HG03520 (cell line): ENCODE data around the gene PDCD10.
A peak's percentile ranks its signal among the peaks of the same experiment; 100 is the strongest.

Source experiments
- ATAC-seq: cut with Tn5 transposase; IDR thresholded peaks from one replicate; pipeline ENCODE4 v1.9.1; 2021; ENCODE audit warnings: mild to moderate bottlenecking, moderate library complexity; ENCODE audit not compliant: unreplicated experiment

The PDCD10 gene

DNA sequence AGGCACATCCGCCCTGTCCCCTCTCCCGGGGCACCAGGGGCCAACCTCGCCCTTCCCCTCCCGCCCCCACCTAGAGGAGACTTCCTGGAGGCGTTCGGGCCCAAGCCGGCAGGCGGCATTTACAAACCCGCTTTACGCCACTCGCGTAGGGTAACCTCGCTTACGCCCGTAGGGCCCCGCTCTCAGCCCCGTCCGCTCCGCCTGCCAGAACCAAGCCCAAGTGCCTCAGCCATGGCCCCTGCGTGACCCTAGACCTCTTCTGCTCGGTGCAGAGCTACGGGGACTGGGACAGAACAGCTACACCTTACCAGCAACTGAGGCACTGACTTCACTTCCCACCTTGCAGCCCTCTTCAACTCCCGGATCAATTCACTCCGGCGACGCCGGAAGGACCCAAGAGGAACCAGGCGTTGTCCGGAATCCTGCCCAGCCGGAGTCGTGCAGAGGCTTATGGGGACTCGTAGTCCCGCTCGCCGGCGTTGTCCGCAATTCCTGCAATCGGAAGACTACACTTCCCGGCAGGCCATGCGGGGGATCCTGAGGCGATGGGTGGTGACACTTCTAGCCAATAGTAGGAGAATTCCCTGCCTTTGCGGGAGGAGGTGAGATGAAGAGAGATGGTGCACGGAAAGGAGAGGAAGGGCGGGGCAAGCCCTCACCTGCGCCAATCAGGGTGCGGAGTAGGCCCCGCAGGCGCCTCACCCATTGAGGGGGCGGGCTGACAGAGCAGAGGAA lies at the start of gene PDCD10:
Gene PDCD10, minus strand, starts transcription at position 395 of the 735 bp plus-strand sequence. CDS start 14,735 bp downstream, outside the sequence.
- peak; percentile 89 for ATAC-seq

DNA sequence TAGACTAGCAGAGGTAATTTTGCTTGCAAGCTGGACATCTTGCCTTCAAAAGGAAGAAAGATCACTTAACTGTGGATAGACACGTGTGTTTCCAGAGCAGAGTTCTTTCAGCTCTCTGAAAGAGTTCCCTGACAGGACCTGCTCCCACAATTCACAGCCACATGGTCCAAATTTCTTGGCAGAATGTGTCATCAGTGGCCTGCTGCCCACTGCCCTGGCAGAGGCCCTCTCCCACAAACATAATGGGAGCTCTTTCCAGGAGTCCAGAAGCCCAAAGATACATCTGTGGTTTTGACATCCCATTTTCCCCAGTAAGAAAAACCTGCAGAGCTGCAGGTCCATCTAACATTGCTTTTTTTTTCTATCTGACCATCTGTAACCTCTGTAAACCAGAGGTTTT lies 49.1 kb upstream of the PDCD10 start:
- ATAC-seq, result no peak

GRCh38 chr3:167780214-167780883 lies 45.7 kb upstream of the PDCD10 start:
- no peak for ATAC-seq

DNA sequence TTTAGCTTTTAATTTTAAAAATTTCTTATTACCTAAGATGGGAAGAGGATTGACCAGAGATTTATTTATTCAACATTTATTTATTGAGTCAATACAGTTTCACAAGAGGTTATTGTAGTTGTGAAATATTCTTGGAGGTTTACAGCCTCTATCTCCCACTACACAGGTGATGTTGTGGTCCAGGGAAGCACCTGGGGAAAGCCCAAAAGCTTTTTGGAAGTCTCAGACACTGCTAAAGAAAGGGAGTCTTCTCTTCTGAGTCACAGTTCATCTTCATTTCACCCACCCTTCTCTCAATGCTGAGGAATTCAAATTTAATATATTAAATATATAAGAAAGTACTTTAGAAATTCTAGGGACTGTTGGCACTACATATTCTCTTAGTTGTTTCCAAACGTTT lies 42.7 kb upstream of the PDCD10 start:
- no peak for ATAC-seq

- no peak for ATAC-seq
Measured at GRCh38 chr3:167776066-167776685, 41.5 kb upstream of the PDCD10 start.

DNA sequence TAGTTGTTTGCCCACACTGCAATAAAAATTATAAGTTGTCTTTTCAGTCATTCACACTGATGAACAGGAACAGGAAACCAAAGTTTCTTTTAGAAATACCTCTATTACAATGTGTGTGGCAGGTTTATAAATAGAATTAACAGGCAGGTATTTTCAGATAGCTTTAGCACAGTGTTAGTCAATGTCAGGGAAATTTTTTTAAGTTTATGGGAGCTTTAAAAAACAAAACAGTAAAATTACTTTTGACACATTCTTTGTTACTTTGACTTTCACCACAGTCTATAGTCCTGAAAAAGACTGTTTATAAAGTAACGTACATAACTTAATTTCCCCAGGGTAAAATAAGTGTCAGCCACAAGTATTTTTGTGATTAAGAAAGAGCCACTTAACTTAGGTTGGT lies 38.9 kb upstream of the PDCD10 start:
- ATAC-seq, result peak; percentile 64

GRCh38 chr3:167772992-167773391 lies 38.3 kb upstream of the PDCD10 start:
- ATAC-seq, result peak; percentile 41

DNA sequence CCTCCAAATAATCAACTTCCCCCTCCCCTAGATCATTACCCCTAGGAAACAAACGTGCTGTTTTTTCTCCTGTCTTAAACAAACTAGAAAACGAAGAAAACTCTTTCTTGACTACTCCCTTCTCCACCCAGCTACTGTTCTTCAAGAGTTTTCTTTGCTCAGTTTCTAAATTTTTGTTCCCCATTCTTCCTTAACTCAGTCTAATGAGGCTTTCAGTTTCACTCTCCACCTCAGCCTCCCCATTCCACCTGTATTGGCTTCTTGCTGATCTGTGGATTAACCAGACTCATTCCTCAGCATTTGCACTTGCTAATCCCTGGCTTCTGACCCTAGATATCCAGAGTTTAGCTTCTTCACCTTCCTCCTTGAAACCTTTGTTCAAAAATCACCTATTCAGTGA lies 27.6 kb upstream of the PDCD10 start:
- no peak for ATAC-seq

- ATAC-seq, result no peak
Measured at GRCh38 chr3:167761302-167761701, 26.6 kb upstream of the PDCD10 start.

GRCh38 chr3:167754049-167754448 lies 19.4 kb upstream of the PDCD10 start:
- ATAC-seq, result no peak

DNA sequence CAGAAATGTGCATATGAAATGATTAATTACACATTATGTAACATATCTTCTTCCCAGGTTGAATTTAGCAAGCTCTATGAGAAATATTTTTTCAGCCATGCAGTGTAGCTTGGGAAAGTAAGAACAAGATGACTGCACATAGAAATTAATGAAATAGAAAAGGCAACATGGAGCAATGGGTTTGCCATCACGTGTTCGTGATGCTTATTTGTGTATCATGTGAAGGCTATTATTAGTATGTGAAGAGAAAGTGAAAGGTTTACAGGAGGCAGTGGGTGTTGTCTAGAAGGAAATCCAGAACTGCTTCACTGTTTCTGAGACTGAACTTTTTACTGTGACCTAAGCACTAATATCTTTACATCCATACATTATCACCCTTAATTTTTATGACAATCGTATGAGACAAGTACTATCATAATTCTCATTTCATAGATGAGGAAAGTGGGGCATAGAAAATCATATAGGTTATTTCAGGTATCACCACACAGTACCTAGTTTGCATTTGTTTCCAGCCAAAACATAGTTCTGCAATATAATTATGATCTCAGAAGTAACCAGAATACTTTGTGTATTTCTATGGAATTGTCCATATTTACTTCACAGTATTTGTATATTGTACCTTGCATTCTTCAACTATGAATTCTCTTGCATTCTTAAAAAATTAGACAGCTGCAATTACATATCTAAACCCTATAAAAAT lies 15.7 kb upstream of the PDCD10 start:
- peak; percentile 98 for ATAC-seq

DNA sequence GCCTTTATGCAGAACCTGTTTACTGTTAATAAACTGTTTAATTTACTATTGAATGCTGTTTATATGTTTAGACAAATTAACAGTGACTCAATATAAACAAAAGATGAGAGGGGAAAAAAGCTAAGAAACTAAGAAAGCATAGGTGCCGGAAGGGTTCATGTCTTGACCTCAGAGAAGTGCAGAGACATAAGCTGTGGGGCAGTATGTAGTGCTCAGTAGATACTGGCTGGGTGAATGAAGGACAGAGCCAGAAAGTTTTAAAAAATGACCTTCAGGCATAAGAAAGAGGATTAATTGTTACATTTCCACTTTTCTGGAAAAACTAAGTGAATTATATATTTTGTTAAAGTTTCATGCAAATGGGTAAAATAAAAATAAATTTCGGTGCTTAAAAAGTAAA lies 15.0 kb upstream of the PDCD10 start:
- ATAC-seq, result no peak

DNA sequence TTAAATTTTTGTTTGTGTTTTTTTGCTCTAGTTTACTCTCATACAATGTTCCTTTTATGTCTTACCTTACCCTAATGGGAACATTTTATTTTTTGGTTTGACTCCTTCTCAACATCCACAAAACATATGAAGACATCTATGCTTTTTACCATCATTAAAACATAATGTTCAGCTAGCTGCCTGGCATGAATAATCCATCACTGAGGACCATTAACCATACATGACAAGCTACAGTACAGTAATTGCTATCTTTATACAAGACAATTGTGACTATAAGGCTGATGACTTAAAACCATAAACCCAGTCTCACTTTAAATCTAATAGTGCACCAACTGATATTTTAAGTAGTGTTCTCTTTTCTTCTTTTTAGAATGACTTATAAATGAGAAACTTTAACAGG lies 14.5 kb upstream of the PDCD10 start:
- ATAC-seq, result no peak

DNA sequence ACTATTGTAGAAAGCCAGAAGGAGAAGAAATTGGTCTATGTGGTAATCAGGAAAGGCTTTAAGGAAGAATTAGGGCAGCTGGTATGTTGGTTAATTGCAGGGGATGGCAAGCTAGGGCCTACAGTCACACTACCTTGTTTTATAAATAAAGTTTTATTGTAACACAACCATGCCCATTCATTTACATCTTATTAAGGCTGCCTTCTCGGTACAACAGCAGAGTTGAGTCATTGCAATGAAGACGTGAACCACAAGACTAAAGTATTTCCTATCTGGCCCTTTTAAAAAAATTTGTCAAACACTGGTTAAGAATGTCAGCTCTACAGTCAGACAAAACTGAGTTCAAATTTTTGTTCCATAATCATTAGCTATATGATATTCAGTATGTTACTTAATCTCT lies 9.1 kb upstream of the PDCD10 start:
- no peak for ATAC-seq

- no peak for ATAC-seq
Measured at GRCh38 chr3:167742338-167742737, 7.6 kb upstream of the PDCD10 start.

DNA sequence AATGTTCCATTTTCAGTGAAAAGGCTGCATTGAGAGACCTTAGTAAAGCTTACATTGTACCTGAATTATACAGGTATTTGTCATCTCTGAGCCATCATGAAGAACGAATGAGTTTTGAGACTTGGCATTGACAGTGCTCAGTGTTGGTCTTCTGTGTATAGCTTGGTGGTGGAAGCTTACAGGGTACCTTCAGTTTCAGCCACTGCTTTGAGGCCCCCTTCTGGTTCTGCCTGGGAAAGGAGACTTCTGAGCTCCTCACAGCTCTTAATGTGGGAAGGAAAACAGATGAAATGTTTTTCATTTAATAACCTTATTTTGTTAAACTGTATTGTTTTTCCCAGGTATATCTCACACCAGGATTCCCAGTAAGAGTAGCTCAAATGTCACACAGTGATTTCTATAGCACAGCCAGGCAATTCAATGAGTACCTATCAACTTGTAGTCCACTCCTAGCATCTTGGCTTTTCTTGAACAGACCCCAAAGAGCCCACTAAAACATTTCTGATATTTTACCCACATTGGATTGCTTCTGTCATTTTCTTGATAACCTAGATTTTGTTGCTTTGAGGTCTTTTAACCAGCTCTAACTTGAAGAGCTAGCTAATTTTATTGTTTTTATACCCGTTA lies 6.4 kb upstream of the PDCD10 start:
- ATAC-seq, result peak; percentile 88

DNA sequence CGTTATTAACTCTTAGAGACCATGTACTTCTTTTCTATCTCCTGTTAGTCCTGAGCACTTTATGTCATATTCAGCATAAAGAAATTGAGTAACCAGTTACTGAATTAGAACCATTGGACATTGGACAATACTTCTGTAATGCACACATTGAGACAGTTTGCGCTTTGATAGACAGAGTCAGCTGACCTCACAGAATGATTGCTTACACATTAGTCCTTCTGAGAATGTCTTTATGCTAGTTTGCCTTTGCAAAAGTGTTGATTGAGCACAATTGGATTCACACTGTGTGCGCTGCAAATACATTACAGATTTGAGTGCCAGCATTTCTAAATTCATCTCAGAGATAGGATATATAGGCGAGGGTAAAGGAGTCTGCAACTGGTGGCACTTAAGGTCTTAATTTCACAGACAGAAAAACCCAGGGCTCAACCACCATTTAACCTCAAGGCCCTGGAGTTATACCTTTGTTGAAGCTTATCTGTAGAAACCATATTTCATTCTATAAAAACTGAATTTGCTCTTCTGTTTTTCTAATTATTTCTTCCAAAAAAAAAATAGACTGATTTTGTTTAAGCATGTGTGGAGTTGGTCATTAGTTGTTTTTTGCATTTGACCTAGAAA lies 4.6 kb upstream of the PDCD10 start:
- ATAC-seq, result no peak

- no peak for ATAC-seq
Measured at GRCh38 chr3:167738037-167738436, 3.3 kb upstream of the PDCD10 start.

- ATAC-seq, result no peak
Measured at GRCh38 chr3:167736997-167737396, 2.3 kb upstream of the PDCD10 start.

- ATAC-seq, result no peak
Measured at GRCh38 chr3:167736264-167736787, 1.6 kb upstream of the PDCD10 start.
